ENCODE results near the gene POLR3G.

POLR3G gene

DNA sequence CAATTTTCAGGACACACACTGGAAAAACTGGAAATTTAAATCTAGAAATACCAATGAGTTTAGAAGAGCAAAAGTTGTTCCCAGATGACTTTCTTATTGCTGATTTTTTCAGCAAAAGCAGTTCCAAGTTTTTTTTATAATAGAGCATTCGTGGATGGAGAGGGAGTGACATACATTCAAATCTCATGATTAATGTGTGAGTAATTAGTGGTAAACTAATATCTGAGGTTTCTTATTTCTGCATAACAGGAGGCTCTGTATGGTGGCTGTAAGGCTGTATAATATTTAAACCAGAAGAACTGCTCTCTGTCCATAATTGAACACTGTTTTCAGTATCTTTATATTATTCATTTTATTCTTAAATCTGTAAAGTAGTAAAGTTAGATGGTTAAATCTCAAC is 28.9 kb downstream of the POLR3G start:
- DNase-seq (ENCODE audit: low spot score) = no peak

DNA sequence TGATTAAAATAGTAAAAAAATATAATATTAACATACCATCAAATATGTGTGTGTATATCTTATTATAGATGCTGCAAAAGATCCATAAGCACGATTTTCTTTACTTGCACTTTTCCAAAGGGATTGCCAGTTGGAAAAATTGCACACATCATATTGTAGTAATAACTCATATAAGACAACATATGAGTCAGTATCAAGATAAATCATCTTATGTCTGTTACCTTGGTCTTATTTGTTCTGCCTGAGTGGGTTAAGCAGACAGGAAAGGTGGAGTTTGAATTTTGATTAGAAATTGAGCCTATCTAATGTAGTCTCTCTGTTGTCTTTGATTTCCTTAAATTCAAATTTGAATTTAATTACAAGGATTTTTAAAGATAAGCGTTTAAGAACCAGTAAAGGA is 30.1 kb downstream of the POLR3G start:
- no peak for DNase-seq (ENCODE audit: low spot score)

DNA sequence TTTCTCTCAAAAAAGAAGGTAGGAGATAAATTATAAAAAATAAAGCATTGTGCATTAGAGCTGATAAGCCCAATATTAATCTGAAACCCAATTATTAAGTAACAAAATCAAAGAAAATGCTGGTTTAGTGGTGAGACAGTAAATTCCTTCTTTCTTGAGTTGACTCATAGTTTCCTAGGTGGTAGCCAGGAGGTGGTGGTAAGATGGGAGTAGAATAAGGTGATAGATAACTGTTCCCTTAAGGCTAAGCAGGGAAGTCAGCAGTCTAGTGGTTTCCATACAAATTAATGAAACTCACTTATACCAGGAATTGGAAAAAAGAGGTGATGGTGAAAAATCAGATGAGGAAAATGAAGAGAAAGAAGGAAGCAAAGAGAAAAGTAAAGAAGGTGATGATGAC is 31.6 kb downstream of the POLR3G start:
- no peak for DNase-seq (ENCODE audit: low spot score)

DNA sequence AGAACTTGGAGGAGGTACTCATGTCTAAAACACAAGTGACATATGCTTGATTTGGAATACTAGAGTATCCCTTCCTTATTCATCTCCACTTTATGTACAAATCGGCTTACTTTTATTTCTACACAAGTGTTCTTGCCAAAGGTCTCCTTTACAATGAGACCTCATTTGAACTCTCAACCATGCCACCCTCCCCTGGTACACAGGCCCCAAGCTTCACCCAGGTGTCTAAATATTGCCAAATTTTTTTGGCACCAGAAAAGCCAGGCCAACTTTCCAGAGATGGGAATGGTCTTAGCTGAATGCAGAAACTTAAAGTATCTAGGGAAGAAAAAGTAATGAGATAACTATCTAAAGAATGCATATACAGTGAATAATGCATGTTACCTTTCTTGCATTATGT is 35.8 kb downstream of the POLR3G start:
- DNase-seq (ENCODE audit: low spot score) = no peak

DNA sequence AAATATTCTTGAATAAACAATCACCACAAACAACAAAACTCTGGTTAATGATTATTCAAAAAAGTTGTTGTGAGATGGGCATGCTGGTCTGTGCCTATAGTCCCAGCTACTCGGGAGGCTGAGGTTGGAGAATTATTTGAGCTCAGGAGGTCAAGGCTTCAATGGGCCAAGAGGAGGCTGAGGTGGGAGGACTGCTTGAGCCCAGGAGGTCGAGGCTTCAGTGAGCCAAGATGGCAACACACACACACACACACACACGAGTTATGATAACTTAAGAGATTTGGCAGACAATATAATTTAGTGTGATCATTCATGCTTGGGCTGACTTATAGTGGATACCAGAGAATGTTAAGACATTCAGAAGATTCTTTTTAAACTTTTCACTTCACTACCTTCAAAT is 39.9 kb downstream of the POLR3G start:
- DNase-seq (ENCODE audit: low spot score) = no peak

DNA sequence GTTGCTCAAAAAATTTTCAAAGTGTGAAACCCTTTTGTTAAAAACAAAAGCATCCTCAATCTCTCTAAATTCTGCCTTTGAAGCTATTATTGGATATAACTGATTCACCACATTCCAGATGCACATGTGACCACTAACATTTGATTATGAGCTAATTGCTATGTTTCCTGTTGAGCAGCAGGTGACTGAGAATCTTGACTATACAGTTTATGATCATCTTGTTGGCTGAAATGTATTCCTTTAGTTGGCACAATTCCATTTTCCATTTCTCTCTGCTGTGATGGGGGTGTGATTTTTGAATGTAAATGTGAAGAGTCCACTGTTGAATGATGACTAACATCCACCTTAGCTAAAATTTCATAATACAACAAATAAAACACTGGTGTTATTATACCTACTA is 44.0 kb downstream of the POLR3G start:
- no peak for DNase-seq (ENCODE audit: low spot score)

DNA sequence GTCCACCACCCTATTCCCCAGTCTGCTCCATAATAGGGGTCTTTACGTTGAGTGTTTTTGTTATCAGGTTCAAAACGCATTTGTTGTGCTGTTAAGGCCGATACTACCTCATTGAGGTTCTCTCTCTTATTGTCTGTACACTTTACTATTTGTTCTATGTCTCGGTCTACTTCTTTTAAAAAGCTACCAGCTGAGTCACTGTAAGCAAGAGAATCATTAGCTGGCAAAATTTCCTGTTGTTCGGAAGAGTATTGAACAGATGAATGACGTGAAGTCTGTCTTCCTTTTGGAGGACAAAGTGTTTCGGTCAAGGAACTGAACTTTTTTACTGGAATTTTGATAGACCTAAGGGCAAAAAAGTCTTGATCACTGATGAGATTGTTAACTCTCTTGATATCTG is 44.4 kb downstream of the POLR3G start:
- DNase-seq (ENCODE audit: low spot score) = no peak

DNA sequence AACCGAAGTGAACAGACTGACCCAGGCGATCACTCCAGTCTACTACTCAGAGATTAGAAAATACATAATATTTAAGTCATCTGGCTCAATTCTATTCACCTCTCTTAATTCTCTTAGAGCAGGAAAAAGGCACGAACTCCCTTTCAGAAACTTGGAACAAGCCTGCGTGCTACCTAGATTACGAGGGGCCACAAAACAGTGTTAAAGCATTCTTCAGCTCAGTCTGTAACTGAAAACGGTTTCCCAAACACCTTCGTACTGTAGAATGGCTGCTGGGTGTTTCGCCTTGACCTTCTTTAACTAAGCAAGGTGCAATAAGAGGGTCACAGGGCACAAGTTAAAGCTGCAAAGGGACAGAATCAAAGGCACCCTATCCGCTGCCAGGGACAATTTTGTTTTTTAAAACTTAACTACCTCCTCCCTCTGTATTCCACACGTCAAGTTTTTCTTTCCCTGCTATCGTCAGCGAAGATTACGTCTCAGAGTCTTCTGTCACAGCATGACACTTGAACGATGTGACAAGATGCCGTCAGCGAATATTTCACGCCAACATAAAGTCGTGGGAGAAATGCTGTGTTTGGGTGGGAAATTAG is 54.0 kb downstream of the POLR3G start:
- peak; percentile 6 for DNase-seq (ENCODE audit: low spot score)

DNA sequence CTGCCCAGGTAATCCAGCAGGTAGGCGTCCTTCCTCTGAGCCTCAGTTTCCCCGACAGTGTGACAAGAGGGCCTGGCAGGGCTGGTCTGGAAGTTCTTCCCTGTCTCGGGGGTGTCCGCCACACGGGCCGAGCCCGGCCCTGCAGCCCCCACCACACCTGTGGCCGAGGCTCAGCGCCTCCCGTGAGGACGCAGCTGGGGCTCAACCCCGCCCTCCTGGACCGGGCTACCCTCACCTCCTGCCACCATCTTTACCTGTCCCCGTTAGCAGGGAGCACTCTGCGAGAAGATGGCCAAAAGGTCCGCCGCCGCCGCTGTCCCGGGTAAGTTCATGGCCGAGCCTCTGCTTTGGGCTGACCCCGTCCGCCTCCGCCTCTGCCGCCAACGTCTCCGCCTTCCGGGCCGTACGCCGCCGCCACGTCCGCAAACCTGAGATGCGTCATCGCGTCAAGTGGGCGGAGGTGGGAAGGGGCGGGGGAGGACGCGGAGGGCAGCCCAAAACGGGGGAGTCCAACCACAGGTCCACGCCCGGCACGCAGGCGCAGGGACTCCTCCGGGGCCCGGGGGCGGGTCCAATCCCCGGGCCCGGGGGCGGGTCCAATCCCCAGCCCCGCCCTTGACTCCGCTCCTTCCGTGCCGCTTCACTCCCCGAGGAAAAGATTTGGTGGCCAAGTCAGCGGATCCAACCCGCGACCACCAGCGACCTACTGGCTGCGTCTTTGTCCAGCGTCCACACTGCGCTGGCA is 54.7 kb downstream of the POLR3G start, which contains the start of gene LYSMD3:
Gene LYSMD3, minus strand, starts transcription at position 391 of the 745 bp plus-strand sequence. CDS start 4,295 bp downstream, outside the sequence.
- DNase-seq (ENCODE audit: low spot score) = peak; percentile 96

DNA sequence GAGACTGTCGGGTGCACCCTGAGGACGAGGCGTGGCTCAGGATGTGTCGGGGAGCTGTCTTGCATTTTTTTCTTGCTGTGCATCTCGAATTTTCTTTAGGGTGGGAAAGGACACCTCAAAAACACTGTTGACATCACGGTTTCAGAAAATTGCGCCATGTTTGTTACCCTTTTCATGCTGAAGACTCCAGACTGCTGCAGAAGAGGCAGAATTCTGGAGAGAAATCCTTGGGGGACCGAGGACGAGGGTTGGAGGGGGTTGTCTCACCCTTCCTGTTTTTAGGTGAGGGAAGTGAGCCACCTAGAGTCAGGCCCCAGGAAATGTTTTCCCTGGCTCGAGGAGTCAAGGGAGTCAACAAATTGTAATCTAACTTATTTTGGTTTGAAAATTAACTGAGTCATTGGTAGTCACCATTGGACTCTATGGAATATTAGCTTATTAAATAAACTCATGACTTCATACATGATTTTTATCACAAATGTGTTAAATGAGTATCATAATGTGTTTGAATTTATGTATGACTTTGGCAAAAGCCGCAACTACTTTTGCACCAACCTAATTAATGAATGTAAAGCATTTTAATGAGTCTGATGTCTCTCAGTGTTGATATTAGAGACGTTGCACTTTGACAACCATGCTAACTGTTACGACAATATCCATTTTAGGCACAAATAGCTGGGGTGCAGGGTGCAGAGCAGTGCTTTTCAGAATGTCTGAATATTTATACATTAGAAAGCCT is 55.4 kb downstream of the POLR3G start:
- DNase-seq (ENCODE audit: low spot score) = peak; percentile 63

DNA sequence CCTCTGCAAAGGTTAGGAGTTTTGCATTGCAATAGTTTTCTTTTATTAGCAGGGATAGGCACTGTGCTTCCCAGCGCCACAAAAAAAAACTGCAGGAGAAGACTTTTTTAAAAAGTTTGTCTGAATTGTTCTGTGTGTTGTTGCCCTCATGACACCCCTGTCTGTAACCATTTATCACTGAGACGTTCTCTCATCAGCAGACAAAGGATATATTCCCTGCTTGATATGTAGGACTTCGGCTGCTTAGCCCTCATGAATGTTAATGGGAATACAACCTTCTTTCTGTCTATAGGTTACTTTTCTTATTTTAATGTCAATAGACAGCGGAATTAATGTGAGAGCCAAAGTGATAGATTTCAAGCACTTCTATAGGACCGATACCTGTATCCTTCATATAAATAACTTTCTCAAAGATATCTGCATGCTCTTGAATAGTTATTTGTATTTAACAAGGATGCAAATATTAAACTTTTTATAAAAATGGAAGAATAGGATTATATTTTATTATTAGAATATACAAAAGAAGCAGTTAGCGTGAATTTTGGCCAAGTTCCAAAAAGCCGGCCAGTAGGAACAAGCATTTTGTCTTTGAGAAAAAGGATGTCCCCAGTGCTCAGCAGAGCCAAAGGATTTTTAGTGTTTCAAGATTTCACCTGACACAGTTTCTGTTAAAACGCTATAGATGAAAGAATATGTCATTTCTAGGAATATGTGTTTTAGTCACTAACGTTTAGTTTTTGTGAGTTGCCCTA is 56.2 kb downstream of the POLR3G start:
- no peak for DNase-seq (ENCODE audit: low spot score)

DNA sequence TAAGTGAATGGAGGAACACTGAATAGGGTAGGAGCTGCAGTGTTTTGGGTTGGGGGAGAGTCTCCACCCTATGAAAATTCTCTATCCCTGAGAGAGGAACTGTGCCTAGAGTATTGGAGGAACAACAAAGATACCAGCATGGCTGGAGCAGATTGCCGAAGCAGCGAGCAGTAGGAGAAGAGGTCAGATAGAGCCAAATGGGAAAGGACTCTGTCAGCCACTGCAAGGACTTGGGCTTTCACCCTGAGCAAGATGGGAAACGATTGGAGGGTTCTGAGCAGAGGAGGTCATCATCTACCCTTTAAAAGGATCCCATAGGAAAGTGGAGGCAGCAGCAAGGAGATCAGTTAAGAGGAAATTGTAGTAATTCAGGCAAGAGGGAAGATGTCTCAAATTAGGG is 59.1 kb downstream of the POLR3G start:
- DNase-seq (ENCODE audit: low spot score) = no peak

DNA sequence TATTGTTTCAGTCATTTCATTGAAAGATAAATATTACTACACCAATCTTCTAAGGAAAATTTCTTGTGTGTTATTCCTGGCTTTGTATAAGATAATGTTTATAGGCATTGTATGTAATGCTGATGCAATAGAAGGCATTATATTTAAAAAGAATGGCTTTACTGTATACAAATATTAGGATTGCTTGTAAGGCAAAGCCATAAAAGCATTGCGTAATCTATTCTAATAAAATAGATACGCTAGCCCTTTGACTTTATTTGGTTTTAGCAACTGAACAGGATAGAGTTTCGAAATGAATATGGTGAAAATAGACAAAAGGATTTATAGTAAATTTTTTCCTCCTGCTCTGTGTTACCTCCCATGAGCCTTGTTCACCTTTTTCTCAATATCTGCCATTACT is 60.3 kb downstream of the POLR3G start:
- DNase-seq (ENCODE audit: low spot score) = no peak

DNA sequence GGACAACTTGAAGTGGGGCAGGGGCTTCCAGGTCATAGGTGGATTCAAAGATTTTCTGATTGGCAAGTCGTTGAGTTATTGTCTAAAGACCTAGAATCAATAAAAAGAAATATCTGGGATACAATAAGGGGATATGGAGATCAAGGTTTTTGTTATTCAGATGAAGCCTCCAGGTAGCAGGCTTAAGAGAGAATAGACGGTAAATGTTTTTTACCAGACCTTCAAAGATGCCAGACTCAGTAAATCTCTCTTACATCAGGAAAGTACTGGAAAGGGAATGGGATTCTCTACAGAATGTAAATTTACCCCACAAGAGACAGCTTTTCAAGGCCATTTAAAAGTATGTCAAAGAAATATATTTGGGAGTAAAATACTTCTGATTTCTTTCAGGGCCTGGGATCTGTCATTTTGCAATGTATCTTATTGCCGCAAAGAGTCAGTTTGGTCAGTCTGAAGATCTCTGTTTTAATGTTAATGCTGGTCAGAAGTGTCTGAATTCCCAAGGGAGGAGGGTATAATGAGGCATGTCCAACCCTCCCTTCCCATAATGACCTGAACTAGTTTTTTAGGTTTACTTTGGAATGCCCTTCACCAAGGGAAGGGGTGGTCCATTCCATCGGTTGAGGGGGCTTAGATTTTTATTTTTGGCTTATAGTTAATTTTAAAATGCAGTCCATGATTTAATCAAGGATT is 68.3 kb downstream of the POLR3G start:
- DNase-seq (ENCODE audit: low spot score) = no peak

DNA sequence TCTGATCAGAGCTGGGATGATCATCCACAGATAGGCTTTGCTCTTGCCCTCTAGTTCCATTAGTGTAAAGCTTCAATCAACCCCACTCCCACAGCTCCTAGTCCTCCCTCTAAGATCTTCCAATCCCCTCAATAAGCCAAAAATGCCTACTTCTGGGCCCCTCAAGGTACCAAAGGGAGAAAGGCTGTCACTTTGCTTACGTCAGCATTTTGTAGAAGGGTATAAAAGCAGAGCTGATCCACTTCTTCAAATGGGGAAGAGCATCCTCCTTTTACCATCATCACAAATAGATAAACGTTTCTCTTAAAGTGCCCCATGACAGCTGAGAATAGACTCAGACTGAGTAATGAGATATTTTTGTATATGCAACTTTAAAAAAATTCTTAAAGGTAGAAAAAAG is 70.8 kb downstream of the POLR3G start:
- DNase-seq (ENCODE audit: low spot score) = no peak

DNA sequence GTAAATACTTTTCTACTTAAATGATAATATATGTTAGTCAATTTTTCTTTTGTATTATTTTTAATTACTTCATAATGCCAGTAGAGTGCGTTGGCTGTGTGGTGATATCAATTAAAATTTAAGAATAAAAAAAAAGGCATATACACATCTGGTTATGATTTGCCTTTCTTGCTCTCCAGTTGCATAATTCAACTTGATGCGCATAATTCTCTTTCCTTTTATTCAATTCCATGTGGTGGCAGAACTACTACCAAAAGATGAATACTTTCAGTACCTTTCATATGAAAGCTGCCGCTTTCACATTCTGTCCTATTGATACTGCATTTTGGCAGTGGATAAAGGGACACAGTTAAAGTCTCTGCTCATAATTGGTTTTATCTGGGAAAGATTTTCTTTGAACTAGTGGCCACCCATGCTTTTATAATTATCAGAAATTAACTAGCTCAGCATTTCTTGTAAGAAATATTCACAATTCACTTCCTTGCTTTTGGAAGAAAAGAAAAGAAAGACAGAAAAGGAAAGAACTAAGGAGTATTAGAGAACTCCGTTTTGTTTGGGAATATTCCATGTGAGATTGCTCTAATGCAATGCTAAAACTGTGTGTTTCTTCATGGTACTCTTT is 71.7 kb downstream of the POLR3G start:
- no peak for DNase-seq (ENCODE audit: low spot score)

DNA sequence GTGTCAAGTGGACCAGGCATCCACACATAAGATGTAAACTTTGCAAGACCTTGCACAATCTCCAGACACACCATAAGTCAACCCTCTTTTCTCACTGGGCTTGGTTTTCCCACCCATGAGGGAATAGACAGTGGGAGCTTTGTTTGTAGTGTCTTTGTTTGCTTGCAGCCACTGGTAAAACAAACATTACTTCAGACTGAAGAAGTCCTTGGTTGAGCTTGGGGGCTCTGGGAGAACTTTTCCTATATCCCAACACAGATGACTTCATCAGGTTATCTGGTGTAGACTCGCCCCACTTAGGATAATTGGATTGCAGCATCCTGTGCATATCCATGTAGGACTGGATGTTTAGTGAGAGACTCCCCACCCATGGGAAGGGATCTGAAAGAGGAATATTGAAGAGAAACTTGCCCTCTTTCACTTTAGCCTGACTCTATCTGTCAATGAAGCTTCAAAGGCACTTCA is 72.4 kb downstream of the POLR3G start:
- no peak for DNase-seq (ENCODE audit: low spot score)

DNA sequence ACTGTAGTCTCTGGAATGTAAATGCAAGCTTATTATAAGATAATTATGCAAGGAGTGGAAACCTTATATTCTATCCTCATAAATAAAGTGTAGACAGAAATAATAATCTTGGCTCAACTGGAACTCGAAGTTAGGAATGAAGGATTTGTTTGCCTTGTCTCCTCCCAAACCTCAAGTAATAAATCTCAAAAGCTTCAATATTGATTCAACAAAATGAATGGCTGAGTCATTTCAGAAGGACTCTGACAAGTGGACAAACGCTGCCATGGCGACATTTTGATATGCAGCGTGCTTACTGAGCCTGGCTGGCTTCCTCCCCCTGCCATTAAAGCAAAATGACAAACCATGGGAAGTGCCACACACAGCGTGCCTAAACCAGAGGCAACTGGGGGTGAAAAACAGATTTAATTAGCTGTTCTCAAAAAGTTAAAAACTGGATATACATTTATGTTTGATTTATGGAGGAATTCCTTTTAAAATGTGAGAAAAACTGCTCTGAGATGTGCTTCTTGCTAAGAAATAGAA is 73.5 kb downstream of the POLR3G start:
- no peak for DNase-seq (ENCODE audit: low spot score)

DNA sequence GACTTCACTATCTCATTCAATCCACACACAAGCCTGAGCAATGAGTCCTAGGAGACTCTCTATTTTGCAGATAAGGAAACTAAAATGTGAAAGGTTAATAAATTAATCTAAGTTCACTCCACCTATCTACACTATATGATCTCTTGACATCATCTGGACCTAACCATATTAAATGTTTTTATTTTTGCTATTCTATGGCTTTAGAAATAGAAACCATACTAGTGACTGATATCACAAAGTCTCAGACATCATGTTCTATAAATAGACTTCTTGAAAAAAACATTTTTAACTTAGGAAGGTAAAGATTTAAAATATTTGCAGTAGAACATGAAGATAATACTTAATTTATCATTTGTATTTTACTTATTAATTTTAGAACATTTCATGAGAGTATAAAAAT is 74.6 kb downstream of the POLR3G start:
- no peak for DNase-seq (ENCODE audit: low spot score)

DNA sequence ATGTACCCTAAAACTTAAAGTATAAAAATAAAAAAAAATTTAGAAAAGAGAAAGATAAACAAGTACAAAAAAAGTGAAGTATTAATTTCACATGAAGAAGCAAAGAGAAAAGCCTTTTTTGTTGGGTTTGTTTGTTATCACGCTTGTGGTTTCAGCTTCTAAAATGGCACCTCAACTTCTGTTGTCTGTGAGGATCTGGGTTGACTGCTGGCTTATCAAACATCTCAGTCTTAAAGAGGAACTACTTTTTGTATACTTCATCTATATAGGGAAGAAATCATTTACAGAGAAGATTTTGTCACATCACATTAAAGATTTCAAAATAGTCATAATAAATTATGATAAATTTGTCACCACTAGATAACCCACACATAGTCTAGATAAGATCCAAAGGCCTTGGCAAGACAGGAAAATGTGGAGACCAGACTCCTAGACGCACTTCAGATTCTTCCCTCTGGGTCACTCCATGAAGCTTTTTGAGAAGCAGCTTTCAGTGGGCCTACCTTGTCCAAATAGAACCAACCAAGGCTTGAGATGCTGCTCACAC is 75.1 kb downstream of the POLR3G start:
- DNase-seq (ENCODE audit: low spot score) = no peak

DNA sequence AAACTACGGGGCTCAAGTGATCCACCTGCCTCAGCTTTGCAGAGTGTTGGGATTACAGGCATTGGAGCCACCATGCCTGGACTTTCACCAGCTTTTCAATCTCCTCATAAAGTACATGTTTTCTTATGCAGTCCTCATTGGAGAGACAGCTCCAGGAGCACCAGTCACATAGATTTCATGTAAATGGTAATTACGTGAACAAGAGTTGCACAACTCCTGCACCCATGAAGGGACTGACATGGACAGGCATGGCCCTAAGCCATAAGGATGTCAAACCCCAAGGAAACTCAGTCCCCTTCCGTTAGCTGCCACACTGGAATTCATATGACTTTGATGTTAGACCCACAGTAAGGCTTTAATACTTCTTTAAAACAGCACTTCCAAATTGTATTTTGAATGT is 76.3 kb downstream of the POLR3G start:
- no peak for DNase-seq (ENCODE audit: low spot score)
